Endothelial cell of umbilical vein (primary cell): ENCODE measurements around the gene DPP3. TPM values are rescaled to one million over a fixed set of nuclear protein-coding genes. Genes with fewer than 3 reads are reported as not detected.

Experiments
- BruUV-seq: library from RNA; stranded (reverse); fragments of 400-500 nt; replicated peaks from 2 replicates; lab custom pipeline; 2021; lab: Mats Ljungman, UMichigan
- CTCF ChIA-PET: fragments of 300-600, 350-600 bp; sonication (Branson Sonifier 250); formaldehyde crosslinking; loops from one replicate; lab custom pipeline; 2021; ENCODE audit warnings: antibody characterized with exemption, inconsistent platforms; lab: Charles Lee
- POLR2A ChIA-PET: fragments of 300-600, 350-600 bp; sonication (Branson Sonifier 250); formaldehyde crosslinking; loops from one replicate; lab custom pipeline; 2021; ENCODE audit warnings: antibody characterized with exemption, inconsistent platforms; lab: Charles Lee
- DNase-seq: peaks from one replicate; pipeline ENCODE4 v3.0.0-alpha.2; 2011; ENCODE audit warnings: low read depth, low spot score
- FAIRE-seq: peaks from 2 replicates; lab custom pipeline; 2011; peaks lifted over from hg19 to GRCh38; lab: Jason Lieb, UNC
- H2AFZ ChIP-seq: 2 replicates; pipeline ENCODE4 v1.6.0; 2012; ENCODE audit warnings: low read depth, low read length, control low read depth, inconsistent platforms
- H3K27ac ChIP-seq: 2 replicates; pipeline ENCODE4 v1.5.1; 2011; ENCODE audit warnings: low read depth, mild to moderate bottlenecking, control low read depth, low read length, moderate library complexity; ENCODE audit not compliant: insufficient read depth
- H3K27me3 ChIP-seq, 2 experiments: 2 replicates each; pipeline versions ENCODE4 v1.6.0 to v1.6.1; 2011; ENCODE audit warnings: low read length in 2 of 2, mixed read lengths in 1 of 2; ENCODE audit not compliant: control insufficient read depth in 2 of 2, insufficient read depth in 2 of 2
- H3K36me3 ChIP-seq, 2 experiments: 2 replicates in 1 of 2; 3 replicates in 1 of 2; pipeline ENCODE4 v1.5.1; 2011; ENCODE audit warnings: low read length in 2 of 2, mild to moderate bottlenecking in 1 of 2, moderate library complexity in 1 of 2; ENCODE audit not compliant: control insufficient read depth in 2 of 2, insufficient read depth in 2 of 2; ENCODE audit errors: extremely low read depth in 1 of 2
- H3K4me1 ChIP-seq: 3 replicates; pipeline ENCODE4 v1.5.1; 2011; ENCODE audit warnings: mild to moderate bottlenecking, low read length; ENCODE audit not compliant: control insufficient read depth, insufficient read depth; ENCODE audit errors: extremely low read depth
- H3K4me2 ChIP-seq: 2 replicates; pipeline ENCODE4 v1.6.1; 2011; ENCODE audit warnings: low read length, control low read depth, mixed read lengths; ENCODE audit not compliant: insufficient read depth
- H3K4me3 ChIP-seq, 3 experiments: fragments of 200-600 bp in 1 of 3; sonication (generic), shearing (Covaris generic) in 1 of 3; replicated peaks in 1 of 3; 2 replicates each; pipeline ENCODE4 v1.5.1; 2011 to 2016; ENCODE audit warnings: control low read depth in 3 of 3, low read length in 3 of 3, mild to moderate bottlenecking in 2 of 3, inconsistent platforms in 1 of 3, low read depth in 1 of 3, moderate library complexity in 1 of 3; ENCODE audit not compliant: insufficient read depth in 1 of 3
- H3K79me2 ChIP-seq: 2 replicates; pipeline ENCODE4 v1.6.0; 2012; ENCODE audit warnings: low read length, inconsistent platforms; ENCODE audit not compliant: control insufficient read depth, insufficient read depth
- H3K9ac ChIP-seq: replicated peaks from 2 replicates; pipeline ENCODE3; 2011; ENCODE audit warnings: low read length, control low read depth; ENCODE audit not compliant: insufficient read depth; ENCODE audit errors: extremely low read depth
- H3K9me1 ChIP-seq: replicated peaks from 3 replicates; pipeline ENCODE4 v1.6.0; 2011; ENCODE audit warnings: mild to moderate bottlenecking, low read length; ENCODE audit not compliant: control insufficient read depth, insufficient read depth; ENCODE audit errors: extremely low read depth
- H3K9me3 ChIP-seq: replicated peaks from 2 replicates; pipeline ENCODE4 v1.5.1; 2012; ENCODE audit warnings: low read length, inconsistent platforms; ENCODE audit not compliant: control insufficient read depth, insufficient read depth
- H4K20me1 ChIP-seq: replicated peaks from 2 replicates; pipeline ENCODE3; 2011; ENCODE audit warnings: mild to moderate bottlenecking, low read length; ENCODE audit not compliant: control insufficient read depth, insufficient read depth; ENCODE audit errors: extremely low read depth
- EZH2 ChIP-seq: IDR thresholded peaks from 2 replicates; pipeline ENCODE4 v1.6.1; 2012; ENCODE audit warnings: borderline replicate concordance, low read depth, mild to moderate bottlenecking, moderate library complexity, low read length, inconsistent platforms; ENCODE audit not compliant: severe bottlenecking
- FOS ChIP-seq: IDR thresholded peaks from 2 replicates; pipeline ENCODE4 v1.6.1; 2011; ENCODE audit warnings: mild to moderate bottlenecking, low read length, moderate library complexity, borderline replicate concordance; ENCODE audit not compliant: insufficient read depth
- GATA2 ChIP-seq: IDR thresholded peaks from 2 replicates; pipeline ENCODE4 v1.7.0; 2011; ENCODE audit warnings: low read depth, mild to moderate bottlenecking, moderate library complexity, mixed read lengths, low read length; ENCODE audit not compliant: insufficient read length, insufficient read depth
- JUN ChIP-seq: IDR thresholded peaks from 2 replicates; pipeline ENCODE4 v1.6.1; 2011; ENCODE audit warnings: borderline replicate concordance, low read depth; ENCODE audit not compliant: insufficient read length, insufficient read depth
- MAX ChIP-seq: IDR thresholded peaks from 2 replicates; pipeline ENCODE4 v1.6.1; 2011; ENCODE audit not compliant: insufficient read depth, insufficient read length
- MYC ChIP-seq: IDR thresholded peaks from one replicate; pipeline ENCODE4 v1.6.1; 2011; ENCODE audit warnings: mild to moderate bottlenecking, low read depth, low read length
- POLR2A ChIP-seq: IDR thresholded peaks from 2 replicates; pipeline ENCODE4 v1.6.1; 2012; ENCODE audit warnings: low read depth, mild to moderate bottlenecking, control low read depth, low read length
- POLR2AphosphoS5 ChIP-seq: IDR thresholded peaks from 2 replicates; pipeline ENCODE4 v1.6.1; 2012; ENCODE audit warnings: low read depth, mild to moderate bottlenecking, control low read depth, low read length, moderate library complexity; ENCODE audit not compliant: insufficient read depth
- dilution Hi-C: fragments of 300-500 bp; cut with MboI; formaldehyde crosslinking; loops from one replicate; pipeline ENCODE4 v1.15.0; 2019; ENCODE audit warnings: low sequenced_read_pairs; ENCODE audit not compliant: extremely low pct_ligation_motif_present
- intact Hi-C: fragments of 100-400 bp; cut with micrococcal nuclease; formaldehyde crosslinking; loops from one replicate; pipeline ENCODE4 v1.10.0; 2022
- polyA plus RNA-seq, 4 experiments: library from polyadenylated mRNA; depleted of rRNA in 3 of 4; stranded (reverse) in 3 of 4; unstranded in 1 of 4; fragments of >200 nt; gene quantifications; 2 replicates each; pipeline versions ENCODE4 v1.2.1 to v1.2.3, GENCODE V29; 2011 to 2012; ENCODE audit warnings: missing spikeins in 1 of 4
- total RNA-seq: library from RNA; stranded (reverse); gene quantifications from 2 replicates; pipeline ENCODE4 v1.2.3, GENCODE V29; 2021
- TF ChIP-seq, protein P1 (sequence below), 2 donors: IDR thresholded peaks; 1 replicate in 1 of 2; 2 replicates in 1 of 2; pipeline ENCODE4 v1.5.1; 2011; ENCODE audit warnings: low read length in 2 of 2, mild to moderate bottlenecking in 2 of 2, moderate library complexity in 2 of 2, control low read depth in 1 of 2, inconsistent platforms in 1 of 2, low read depth in 1 of 2; ENCODE audit not compliant: insufficient read depth in 1 of 2; ENCODE audit errors: extremely low read depth in 1 of 2

Gene DPP3
- total and polyA plus RNA-seq, 2 donors (not counting 3 experiments of a cell fraction or from before 2014, with no cell fraction given), result 46.4 to 50.4 TPM

DNA sequence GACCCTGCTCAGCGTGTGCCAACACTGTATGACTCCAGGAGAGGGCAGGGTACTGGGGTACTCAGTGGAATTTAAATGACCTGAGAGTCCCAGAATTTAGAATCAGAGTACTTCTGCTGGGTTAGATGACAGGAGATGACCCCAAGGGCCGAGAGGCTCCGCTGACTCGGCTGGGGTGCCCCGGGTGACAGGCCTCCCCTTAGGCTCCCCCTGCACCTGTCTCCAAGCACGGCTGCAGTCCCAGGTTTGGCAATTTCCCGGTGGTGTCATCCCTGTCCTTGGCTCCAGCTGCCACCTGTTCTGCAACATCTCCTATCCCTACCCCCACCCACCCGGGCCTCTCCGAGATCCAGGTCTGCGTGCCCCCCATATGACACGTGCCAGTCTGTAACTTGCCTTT, 67.8 kb downstream of the DPP3 start:
- H3K9me3 ChIP-seq, result no peaks in the 10 kb centered on the region
- H3K4me3 ChIP-seq, result no peak overlapping the region
- DNase-seq (no peak), FAIRE-seq (no peak)
- intact Hi-C loops (no loop called here), dilution Hi-C loops (no loop called here)
- H3K36me3 ChIP-seq, result no peaks in the 10 kb centered on the region
- no peaks in the 10 kb centered on the region for H3K27me3 ChIP-seq
- POLR2A ChIA-PET, result no interaction called here
- CTCF ChIA-PET, result no interaction called here
- H3K9me1 ChIP-seq, result no peaks in the 10 kb centered on the region
- H3K4me2 ChIP-seq, result no peak overlapping the region
- H3K79me2 ChIP-seq, result peaks cover 5% of the 10 kb centered on the region
- no TSS peak for BruUV-seq
- no peak for TF ChIP-seq POLR2A
- TF ChIP-seq POLR2AphosphoS5, result no peak
- TF ChIP-seq MAX, result no peak
- no peak for TF ChIP-seq JUN
- TF ChIP-seq FOS, result no peak
- no peak for TF ChIP-seq GATA2
- TF ChIP-seq EZH2, result no peak
- TF ChIP-seq, protein P1, sequence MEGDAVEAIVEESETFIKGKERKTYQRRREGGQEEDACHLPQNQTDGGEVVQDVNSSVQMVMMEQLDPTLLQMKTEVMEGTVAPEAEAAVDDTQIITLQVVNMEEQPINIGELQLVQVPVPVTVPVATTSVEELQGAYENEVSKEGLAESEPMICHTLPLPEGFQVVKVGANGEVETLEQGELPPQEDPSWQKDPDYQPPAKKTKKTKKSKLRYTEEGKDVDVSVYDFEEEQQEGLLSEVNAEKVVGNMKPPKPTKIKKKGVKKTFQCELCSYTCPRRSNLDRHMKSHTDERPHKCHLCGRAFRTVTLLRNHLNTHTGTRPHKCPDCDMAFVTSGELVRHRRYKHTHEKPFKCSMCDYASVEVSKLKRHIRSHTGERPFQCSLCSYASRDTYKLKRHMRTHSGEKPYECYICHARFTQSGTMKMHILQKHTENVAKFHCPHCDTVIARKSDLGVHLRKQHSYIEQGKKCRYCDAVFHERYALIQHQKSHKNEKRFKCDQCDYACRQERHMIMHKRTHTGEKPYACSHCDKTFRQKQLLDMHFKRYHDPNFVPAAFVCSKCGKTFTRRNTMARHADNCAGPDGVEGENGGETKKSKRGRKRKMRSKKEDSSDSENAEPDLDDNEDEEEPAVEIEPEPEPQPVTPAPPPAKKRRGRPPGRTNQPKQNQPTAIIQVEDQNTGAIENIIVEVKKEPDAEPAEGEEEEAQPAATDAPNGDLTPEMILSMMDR (IDR thresholded peaks at IDR 0.05; ENCODE audit: extremely low read depth in 1 of 2, insufficient read depth in 1 of 2, low read depth in 1 of 2, low read length in 2 of 2), result no peak
- TF ChIP-seq MYC, result no peak
- no peak overlapping the region for H2AFZ ChIP-seq
- no peaks in the 10 kb centered on the region for H4K20me1 ChIP-seq
- H3K9ac ChIP-seq, result no peak overlapping the region
- H3K27ac ChIP-seq, result no peak overlapping the region
- peaks cover 27% of the 10 kb centered on the region for H3K4me1 ChIP-seq
